VCaP (cell line): ENCODE data around the gene TIGD1.
"Not testable (repeated sequence)": the region's sequence is repeated elsewhere in the genome, so short reads cannot be mapped to it uniquely, and the experiment has no call there.

Source experiments
- H3K27ac ChIP-seq: fragments of 450-650 bp; 2 replicates; pipeline ENCODE4 v1.5.1; 2017
- CTCF ChIP-seq: fragments of 450-650 bp; conservative IDR thresholded peaks from 2 replicates; pipeline ENCODE4 v1.5.1; 2017; ENCODE audit warnings: mild to moderate bottlenecking, moderate library complexity

Gene TIGD1

GRCh38 chr2:232537499-232537898, 12.9 kb downstream of the TIGD1 start:
- no peak for TF ChIP-seq CTCF
- no peak overlapping the region for H3K27ac ChIP-seq

- H3K27ac ChIP-seq, result no peak overlapping the region
- peak; percentile 23; the same call in 1 of the 2 replicates for TF ChIP-seq CTCF
These were observed 13.3 kb downstream of the TIGD1 start for GRCh38 chr2:232537079-232537478.

GRCh38 chr2:232535761-232536530, 14.4 kb downstream of the TIGD1 start:
- H3K27ac ChIP-seq, result no peak overlapping the region
- no peak for TF ChIP-seq CTCF

GRCh38 chr2:232534940-232535651, 15.3 kb downstream of the TIGD1 start:
- no peak for TF ChIP-seq CTCF

GRCh38 chr2:232533944-232534710, 16.2 kb downstream of the TIGD1 start:
- no peak overlapping the region for H3K27ac ChIP-seq
- no peak for TF ChIP-seq CTCF

More at GRCh38 chr2:232534940-232535651, 15.3 kb downstream of the TIGD1 start:
- no peak overlapping the region for H3K27ac ChIP-seq

GRCh38 chr2:232532821-232533220, 17.5 kb downstream of the TIGD1 start:
- H3K27ac ChIP-seq, result not testable (repeated sequence)

GRCh38 chr2:232532419-232532818, 17.9 kb downstream of the TIGD1 start:
- H3K27ac ChIP-seq, result no peak overlapping the region
- TF ChIP-seq CTCF, result no peak
